ES-I3 (cell line): ENCODE results near the gene SLC33A1.
"Not testable (repeated sequence)": the region's sequence is repeated elsewhere in the genome, so short reads cannot be mapped to it uniquely, and the experiment has no call there.

ENCODE experiments used
- H3K36me3 ChIP-seq: 2 replicates; pipeline ENCODE4 v1.6.1; 2013; ENCODE audit warnings: mild to moderate bottlenecking, low read length, control low read depth, moderate library complexity; ENCODE audit not compliant: insufficient read depth
- H3K4me1 ChIP-seq: 2 replicates; pipeline ENCODE4 v1.6.1; 2013; ENCODE audit warnings: mild to moderate bottlenecking, control low read depth, low read length; ENCODE audit not compliant: insufficient read depth
- H3K9ac ChIP-seq: 2 replicates; pipeline ENCODE4 v1.6.1; 2013; ENCODE audit warnings: low read depth, mild to moderate bottlenecking, low read length, moderate library complexity
- H3K9me3 ChIP-seq: 2 replicates; pipeline ENCODE4 v1.6.1; 2013; ENCODE audit warnings: mild to moderate bottlenecking, low read length, moderate library complexity; ENCODE audit not compliant: control insufficient read depth, insufficient read depth

Gene SLC33A1

GRCh38 chr3:155854141-155854940, at the start of gene SLC33A1:
SLC33A1 (minus strand) TSS chr3:155854427; CDS start chr3:155853997, 430 bp downstream.
- no peaks in the 10 kb centered on the region for H3K36me3 ChIP-seq
- no peaks in the 10 kb centered on the region for H3K9me3 ChIP-seq
- no peaks in the 10 kb centered on the region; the same call in 1 of the 2 replicates for H3K4me1 ChIP-seq
- H3K9ac ChIP-seq = peak within 1 kb of the TSS; percentile 83

DNA sequence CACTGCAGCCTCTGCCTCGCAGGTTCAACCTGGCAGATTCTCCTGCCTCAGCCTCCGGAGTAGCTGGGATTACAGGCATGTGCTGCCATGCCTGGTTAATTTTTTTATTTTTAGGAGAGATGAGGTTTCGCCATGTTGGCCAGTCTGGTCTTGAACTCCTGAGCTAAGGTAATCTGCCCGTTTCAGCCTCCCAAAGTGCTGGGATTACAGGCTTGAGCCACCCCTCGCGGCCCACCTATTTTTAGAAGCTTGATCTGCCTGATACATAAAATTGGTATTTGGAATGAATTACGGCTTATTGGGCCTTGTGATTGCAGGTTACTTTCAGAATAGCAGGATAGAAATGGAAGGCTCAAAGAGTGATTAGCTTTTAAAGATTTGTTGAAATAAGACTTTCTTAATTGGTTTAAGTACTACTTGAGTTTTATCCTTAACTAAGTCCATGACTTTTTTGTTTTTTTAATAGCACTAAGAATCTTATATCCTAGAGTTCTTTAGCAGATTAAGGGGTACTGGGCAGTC, 41.2 kb upstream of the SLC33A1 start:
- H3K4me1 ChIP-seq = no peaks in the 10 kb centered on the region
- peaks cover 5% of the 10 kb centered on the region; the same call in 1 of the 2 replicates for H3K36me3 ChIP-seq
- no peak overlapping the region for H3K9ac ChIP-seq
- no peaks in the 10 kb centered on the region for H3K9me3 ChIP-seq

DNA sequence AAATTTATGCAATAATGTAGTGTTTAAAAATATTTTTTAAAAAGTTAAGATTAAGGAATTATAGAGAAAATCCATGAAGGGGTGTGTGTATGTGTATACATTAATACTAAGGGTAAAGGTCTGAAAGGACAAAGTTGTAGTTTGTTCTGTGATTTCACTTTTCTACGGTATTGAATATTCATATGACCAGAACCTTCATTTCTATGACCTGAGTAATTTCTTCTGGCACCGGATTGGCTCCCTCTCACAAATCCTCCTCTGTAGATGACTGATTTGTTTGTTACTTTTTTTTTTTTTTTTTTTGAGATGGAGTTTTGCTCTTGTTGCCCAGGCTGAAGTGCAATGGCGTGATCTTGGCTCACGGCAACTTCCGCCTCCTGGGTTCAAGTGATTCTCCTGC, 37.1 kb upstream of the SLC33A1 start:
- H3K9ac ChIP-seq = no peak overlapping the region
- H3K9me3 ChIP-seq = no peaks in the 10 kb centered on the region
- H3K4me1 ChIP-seq = no peaks in the 10 kb centered on the region; the same call in none of the 2 replicates
- H3K36me3 ChIP-seq = no peaks in the 10 kb centered on the region

DNA sequence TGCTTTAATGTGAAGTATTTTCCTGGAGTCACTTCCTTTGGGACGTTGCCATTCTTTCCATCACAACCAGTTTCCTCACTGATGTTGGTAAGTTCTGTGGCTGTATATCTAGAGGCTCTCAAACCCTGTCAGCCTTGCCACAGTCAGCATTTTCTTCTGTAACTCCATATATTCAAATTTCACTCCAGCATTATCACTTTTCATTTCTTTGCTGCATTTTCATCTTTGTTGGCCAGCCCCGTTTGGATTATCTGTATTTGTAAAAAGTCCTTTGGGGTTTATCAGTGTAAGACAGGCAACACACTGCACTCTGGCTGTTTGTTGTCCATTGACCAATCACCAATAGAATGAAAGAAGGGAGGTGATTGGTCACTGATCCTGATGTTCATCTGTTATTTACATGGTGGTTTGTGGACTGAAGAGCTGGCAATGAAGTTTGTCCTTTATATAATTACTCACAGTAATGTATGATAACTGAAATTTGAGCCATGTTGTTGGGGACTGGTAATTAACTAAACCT, 36.5 kb upstream of the SLC33A1 start:
- Histone ChIP-seq H3K4me1 (no peaks in the 10 kb centered on the region; the same call in none of the 2 replicates), H3K36me3 (no peaks in the 10 kb centered on the region), H3K9ac (no peak overlapping the region)

DNA sequence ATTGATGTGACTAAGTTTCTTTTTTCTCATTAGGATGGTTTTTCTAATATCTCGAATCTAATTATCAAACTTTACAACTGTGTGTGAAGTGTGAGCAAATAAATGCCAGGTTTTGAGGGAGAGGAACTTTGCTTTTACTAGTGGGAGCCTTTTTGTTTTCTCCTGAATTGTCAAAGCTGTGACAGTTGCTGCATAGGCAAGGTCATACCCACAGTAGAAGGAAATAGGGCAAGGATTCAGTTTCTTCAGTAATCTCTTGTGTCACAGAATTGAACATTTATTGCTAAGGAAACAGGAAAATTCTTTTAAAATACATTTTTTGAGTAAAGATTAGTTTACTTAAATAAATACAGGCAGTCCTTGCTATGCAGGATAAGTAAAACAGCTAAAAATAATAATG, 35.7 kb upstream of the SLC33A1 start:
- Histone ChIP-seq H3K36me3 (no peaks in the 10 kb centered on the region), H3K9me3 (no peaks in the 10 kb centered on the region), H3K4me1 (no peaks in the 10 kb centered on the region; the same call in none of the 2 replicates), H3K9ac (no peak overlapping the region)

More for the DNA sequence above, 36.5 kb upstream of the SLC33A1 start:
- H3K9me3 ChIP-seq = no peaks in the 10 kb centered on the region

DNA sequence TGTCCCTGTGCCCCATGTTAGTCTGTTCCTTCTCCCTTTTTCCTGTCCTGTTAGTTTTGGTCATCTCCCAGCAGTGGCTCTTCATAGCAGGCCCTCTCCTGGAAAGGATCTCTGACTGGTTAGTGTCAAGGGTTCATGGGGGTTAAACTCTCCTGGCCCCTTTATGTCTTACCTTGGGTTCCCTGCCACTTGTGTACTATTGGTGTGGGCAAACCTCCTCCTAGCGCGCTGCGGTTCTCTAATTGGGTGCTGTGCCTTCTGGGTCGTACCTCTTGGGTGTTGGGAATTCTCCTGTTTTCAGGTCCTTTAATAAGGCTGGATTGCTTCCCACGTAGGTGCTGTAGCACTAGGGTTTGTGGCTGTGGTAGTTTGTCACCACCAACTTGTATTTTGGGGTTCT, 35.0 kb upstream of the SLC33A1 start:
- Histone ChIP-seq H3K9me3 (no peaks in the 10 kb centered on the region), H3K9ac (no peak overlapping the region), H3K4me1 (no peaks in the 10 kb centered on the region; the same call in none of the 2 replicates), H3K36me3 (no peaks in the 10 kb centered on the region)

DNA sequence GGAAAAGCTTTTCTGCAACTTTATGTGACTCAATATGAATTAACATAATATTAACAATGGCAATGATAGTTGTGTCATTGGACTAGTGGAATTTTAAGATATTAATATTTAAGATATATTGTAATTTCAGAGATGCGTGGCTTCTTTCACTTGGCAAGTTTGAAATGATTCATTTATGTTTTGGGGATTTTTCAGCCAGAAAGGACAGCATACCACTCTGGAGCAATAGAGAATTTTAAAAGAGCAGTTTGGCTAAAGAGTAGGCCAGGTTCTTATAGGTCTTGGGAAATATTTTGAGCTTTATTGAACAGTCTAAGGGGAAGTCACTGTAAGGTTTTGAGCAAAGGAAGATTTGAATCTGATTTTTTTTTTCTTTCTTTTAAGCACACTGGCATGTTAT, 32.7 kb upstream of the SLC33A1 start:
- Histone ChIP-seq H3K9ac (no peak overlapping the region), H3K36me3 (no peaks in the 10 kb centered on the region), H3K9me3 (no peaks in the 10 kb centered on the region), H3K4me1 (no peaks in the 10 kb centered on the region; the same call in none of the 2 replicates)

- H3K9ac ChIP-seq, H3K4me1 ChIP-seq, H3K36me3 ChIP-seq, H3K9me3 ChIP-seq: not testable (repeated sequence)
Observed at GRCh38 chr3:155886348-155886747, 32.1 kb upstream of the SLC33A1 start.

GRCh38 chr3:155885292-155885691, 31.1 kb upstream of the SLC33A1 start:
- Histone ChIP-seq H3K9me3 (no peaks in the 10 kb centered on the region), H3K4me1 (no peaks in the 10 kb centered on the region; the same call in none of the 2 replicates), H3K36me3 (no peaks in the 10 kb centered on the region), H3K9ac (no peak overlapping the region)

GRCh38 chr3:155884292-155884691, 30.1 kb upstream of the SLC33A1 start:
- no peaks in the 10 kb centered on the region for H3K9me3 ChIP-seq
- no peak overlapping the region for H3K9ac ChIP-seq
- H3K36me3 ChIP-seq = no peaks in the 10 kb centered on the region
- no peaks in the 10 kb centered on the region; the same call in 1 of the 2 replicates for H3K4me1 ChIP-seq

DNA sequence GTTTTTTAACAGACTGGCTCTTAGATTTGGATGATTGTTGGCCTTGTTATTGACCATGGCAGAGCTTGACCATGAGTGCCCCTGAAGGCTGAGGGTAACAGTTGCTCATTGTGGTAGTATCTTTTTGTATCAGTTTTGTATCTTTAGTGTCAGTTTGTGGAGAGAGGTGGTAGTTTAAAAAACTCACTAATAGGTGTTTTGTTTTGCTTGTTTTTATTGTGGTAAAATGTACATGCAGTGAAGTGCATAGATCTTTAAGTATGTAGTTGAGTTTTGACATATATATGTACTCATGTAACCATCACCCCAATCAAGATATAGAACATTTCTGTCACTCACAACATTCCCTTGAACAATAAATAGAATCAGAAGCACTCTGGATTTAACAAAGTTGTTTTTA, 26.1 kb upstream of the SLC33A1 start:
- no peaks in the 10 kb centered on the region for H3K9me3 ChIP-seq
- no peak overlapping the region for H3K9ac ChIP-seq
- peaks cover 4% of the 10 kb centered on the region; the same call in 1 of the 2 replicates for H3K4me1 ChIP-seq
- H3K36me3 ChIP-seq = no peaks in the 10 kb centered on the region

DNA sequence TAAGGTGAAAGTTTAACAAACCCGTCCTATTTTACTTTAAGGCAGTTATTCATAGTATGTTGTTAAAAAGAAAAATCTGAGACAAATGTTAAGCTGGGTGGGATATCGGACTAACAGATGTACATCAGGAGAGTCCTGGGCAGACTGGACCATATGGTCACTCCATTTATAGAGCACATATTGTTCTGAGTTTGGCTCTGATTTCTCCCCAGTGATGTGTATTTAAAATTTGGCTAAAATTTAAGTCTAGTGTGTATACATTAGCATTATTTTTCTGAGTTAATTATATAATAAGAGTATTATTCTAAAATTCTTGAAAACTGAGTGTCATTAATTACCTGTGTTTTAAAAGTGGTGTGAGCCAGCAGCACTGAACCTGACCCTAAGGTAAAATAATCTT, 22.3 kb upstream of the SLC33A1 start:
- Histone ChIP-seq H3K9ac (no peak overlapping the region), H3K36me3 (no peaks in the 10 kb centered on the region), H3K4me1 (peaks cover 12% of the 10 kb centered on the region; the same call in 1 of the 2 replicates), H3K9me3 (no peaks in the 10 kb centered on the region)

GRCh38 chr3:155876037-155876436, 21.8 kb upstream of the SLC33A1 start:
- Histone ChIP-seq H3K4me1 (peaks cover 12% of the 10 kb centered on the region; the same call in 1 of the 2 replicates), H3K9me3 (no peaks in the 10 kb centered on the region), H3K36me3 (no peaks in the 10 kb centered on the region), H3K9ac (no peak overlapping the region)

DNA sequence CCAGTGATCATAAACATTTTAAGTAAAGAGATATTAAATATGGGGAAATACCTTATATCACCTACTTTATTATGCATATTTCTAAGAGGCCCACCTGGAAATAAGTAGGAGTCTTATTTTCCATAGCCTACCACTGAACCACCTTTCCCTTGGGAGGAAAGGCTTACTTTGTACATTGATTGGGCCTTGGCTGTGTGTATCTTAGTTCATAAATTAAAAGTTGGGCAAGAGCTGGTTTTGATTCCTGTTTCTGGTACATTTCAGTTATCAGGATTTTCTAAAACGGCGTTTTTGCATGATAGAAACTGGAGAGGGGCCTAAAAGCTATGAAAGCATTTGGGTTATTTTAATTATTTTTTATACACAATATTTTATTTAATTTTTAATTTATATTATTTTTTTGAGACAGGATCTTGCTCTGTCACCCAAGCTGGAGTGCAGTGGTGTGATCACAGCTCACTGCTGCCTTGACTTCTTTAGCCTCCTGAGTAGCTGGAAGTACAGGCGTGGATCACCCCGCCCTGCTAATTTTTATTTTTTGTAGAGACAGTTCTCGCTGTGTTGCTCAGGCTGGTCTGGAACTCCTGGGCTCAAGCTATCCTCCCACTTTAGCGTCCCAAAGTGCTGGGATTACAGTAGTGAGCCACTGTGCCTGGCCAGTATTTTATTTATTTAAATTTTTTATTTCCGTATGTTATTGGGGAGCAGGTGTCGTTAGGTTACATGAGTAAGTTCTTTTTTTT, 18.8 kb upstream of the SLC33A1 start:
- H3K9ac ChIP-seq = no peak overlapping the region
- H3K36me3 ChIP-seq = no peaks in the 10 kb centered on the region
- H3K4me1 ChIP-seq = peaks cover 17% of the 10 kb centered on the region
- no peaks in the 10 kb centered on the region for H3K9me3 ChIP-seq
